Measurements from ENCODE around the gene ATP6V0B.

ATP6V0B gene

GRCh38 chr1:44008259-44008658 lies 33.5 kb downstream of the ATP6V0B start:
- DNase-seq, result no peak

GRCh38 chr1:44010935-44011471 lies 36.2 kb downstream of the ATP6V0B start:
- DNase-seq, result no peak

GRCh38 chr1:44012404-44012803 lies 37.6 kb downstream of the ATP6V0B start:
- no peak for DNase-seq

- DNase-seq, result no peak
Observed at GRCh38 chr1:44012941-44013609, 38.3 kb downstream of the ATP6V0B start.

GRCh38 chr1:44013949-44014348 lies 39.2 kb downstream of the ATP6V0B start:
- no peak for DNase-seq

GRCh38 chr1:44014365-44015104 lies 39.8 kb downstream of the ATP6V0B start:
- no peak for DNase-seq

GRCh38 chr1:44015206-44015605 lies 40.4 kb downstream of the ATP6V0B start:
- DNase-seq, result no peak

- DNase-seq, result no peak
Observed at GRCh38 chr1:44016041-44016889, 41.5 kb downstream of the ATP6V0B start.

GRCh38 chr1:44016890-44017400 lies 42.2 kb downstream of the ATP6V0B start:
- DNase-seq, result no peak

GRCh38 chr1:44019466-44019948 lies 44.7 kb downstream of the ATP6V0B start:
- DNase-seq, result no peak

- no peak for DNase-seq
Observed at GRCh38 chr1:44020464-44020863, 45.7 kb downstream of the ATP6V0B start.

GRCh38 chr1:44021156-44021555 lies 46.4 kb downstream of the ATP6V0B start:
- no peak for DNase-seq

- DNase-seq, result no peak
Observed at GRCh38 chr1:44021581-44022321, 47.0 kb downstream of the ATP6V0B start.

GRCh38 chr1:44024031-44024902 lies 49.5 kb downstream of the ATP6V0B start:
- no peak for DNase-seq

GRCh38 chr1:44024903-44025525 lies 50.3 kb downstream of the ATP6V0B start:
- DNase-seq, result no peak

- no peak for DNase-seq
Observed at GRCh38 chr1:44025816-44026215, 51.1 kb downstream of the ATP6V0B start.

GRCh38 chr1:44027320-44027719 lies 52.6 kb downstream of the ATP6V0B start:
- DNase-seq, result no peak
